HG03196 (cell line): ENCODE results near the gene FAM107B.

Experiments
- ATAC-seq: cut with Tn5 transposase; IDR thresholded peaks from one replicate; pipeline ENCODE4 v1.9.1; 2021; ENCODE audit not compliant: unreplicated experiment

The FAM107B gene

DNA sequence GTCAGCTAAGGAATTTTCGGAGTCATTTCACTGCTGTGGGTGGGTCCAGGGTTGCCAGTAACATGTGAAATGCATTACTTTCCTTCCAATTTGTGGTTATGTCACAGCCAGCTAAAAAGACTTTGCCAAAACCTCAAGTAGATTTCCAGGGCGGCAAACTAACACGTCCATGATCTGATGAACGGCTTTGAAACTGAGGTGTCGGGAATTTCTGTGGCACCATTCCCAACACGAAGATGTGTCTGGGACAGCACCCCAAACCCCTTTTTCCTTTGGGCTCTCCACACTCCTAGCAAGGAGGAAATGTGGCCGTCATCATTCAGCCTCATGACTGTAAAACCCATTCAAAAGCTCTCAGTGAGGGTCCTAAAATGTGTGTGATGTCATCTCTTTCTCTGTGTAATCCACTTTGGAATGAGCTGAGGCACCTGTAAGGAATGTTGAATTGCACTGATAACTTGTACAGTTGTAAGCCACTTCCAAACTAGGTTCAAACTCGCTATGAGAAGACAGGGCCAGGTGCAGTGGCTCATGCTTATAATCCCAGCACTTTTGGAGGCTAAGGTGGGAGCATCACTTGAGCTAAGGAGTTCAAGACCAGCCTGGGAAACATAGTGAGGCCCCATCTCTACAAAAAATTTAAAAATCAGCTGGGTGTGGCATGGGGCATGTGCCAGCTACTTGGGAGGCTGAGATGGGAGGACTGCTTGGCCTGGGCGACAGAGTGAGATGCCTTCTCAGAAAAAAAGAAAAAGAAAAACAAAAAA, 297.9 kb downstream of the FAM107B start:
- no peak for ATAC-seq

DNA sequence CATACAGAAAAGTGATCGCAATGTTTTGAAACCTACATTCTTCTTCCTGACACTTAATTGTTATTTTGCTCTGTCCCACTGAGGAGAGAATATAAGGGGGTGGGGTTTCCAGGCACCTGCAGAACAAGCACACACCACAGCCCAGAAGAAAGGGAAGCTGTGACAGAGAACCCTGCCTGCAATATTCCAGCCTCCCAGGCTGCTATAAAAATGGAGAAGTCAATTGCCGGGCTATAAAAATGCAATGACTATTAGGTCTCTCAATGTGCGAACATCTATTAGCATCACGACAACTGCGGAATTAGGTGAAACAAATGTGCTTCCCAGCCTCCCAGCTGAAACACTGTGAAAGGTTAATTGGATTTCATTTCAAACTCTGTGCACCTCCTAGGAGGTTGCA, 298.7 kb downstream of the FAM107B start:
- no peak for ATAC-seq

DNA sequence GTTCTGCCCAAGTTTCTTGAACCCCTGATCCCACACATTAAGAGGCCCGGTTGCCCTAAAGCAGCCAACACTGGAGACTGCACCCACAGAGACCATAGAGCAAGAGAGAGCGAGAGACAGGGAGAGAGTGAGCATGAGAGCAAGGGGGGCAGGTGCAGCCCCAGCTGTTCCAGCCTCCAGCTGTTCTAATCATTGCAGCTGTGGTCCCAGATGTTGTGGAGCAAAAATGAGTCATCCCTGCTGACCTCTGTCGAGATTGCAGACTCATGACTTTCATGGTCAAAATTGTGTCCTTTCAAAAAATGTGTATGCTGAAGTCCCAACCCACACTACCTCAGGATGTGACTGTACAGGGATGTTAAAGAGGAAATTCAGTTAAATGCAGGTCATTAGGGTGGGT, 300.0 kb downstream of the FAM107B start:
- ATAC-seq = no peak

DNA sequence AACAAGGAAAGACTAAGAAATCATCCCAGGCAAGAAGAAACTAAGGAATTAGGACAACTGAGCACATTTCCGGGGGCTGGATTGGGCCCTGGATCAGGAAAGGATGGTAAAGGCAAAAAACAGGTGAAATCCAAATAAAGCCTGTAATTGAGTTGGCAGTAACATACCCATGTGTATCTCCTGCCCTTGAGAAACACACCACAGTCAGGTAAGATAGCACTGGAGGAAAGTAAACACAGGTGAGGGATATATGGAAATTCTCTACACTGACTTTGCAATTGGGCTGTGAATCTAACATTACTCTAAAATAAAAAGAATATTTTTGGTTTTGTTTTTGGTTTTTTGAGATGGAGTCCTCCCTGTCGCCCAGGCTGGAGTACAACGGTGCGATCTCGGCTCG, 303.8 kb downstream of the FAM107B start:
- ATAC-seq = no peak

DNA sequence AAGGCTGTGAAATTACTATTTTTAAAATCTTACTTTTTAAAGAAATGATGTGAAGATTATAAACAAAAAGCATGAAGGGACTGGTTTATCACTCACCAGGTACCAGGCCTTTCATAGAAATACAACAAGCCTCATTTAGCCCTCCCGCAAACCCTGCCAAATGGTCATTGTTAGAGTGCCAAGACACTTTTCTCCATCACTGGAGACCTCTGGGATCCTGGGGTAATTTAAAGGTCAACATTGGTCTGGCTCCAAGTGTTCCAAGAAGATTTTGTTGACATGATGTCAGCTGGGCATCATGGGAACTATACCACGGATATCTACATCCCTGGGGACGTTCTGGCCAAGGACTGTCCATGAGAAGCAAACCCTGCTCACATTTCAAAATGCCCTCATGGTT, 306.0 kb downstream of the FAM107B start:
- no peak for ATAC-seq
